Prostate gland (tissue), 2 donors: Measurements from ENCODE around the gene CREB3L2.

Experiments used
- POLR2A ChIP-seq: fragments of 450-650 bp; IDR thresholded peaks from one replicate; pipeline ENCODE4 v1.6.1; 2016; ENCODE audit warnings: antibody characterized with exemption, mild to moderate bottlenecking
- TF ChIP-seq, protein P1 (sequence below), 4 experiments: fragments of 200-600 bp in 2 of 4; fragments of 450-650 bp in 2 of 4; sonication (generic) in 2 of 4; IDR thresholded peaks; 1 replicate in 3 of 4; 2 replicates in 1 of 4; pipeline ENCODE4 v1.5.1; 2016 to 2019; ENCODE audit warnings: antibody characterized with exemption in 4 of 4, mild to moderate bottlenecking in 2 of 4, moderate library complexity in 2 of 4

GRCh38 chr7:137992104-137992549 lies 9.8 kb downstream of the CREB3L2 start:
- TF ChIP-seq, protein P1, sequence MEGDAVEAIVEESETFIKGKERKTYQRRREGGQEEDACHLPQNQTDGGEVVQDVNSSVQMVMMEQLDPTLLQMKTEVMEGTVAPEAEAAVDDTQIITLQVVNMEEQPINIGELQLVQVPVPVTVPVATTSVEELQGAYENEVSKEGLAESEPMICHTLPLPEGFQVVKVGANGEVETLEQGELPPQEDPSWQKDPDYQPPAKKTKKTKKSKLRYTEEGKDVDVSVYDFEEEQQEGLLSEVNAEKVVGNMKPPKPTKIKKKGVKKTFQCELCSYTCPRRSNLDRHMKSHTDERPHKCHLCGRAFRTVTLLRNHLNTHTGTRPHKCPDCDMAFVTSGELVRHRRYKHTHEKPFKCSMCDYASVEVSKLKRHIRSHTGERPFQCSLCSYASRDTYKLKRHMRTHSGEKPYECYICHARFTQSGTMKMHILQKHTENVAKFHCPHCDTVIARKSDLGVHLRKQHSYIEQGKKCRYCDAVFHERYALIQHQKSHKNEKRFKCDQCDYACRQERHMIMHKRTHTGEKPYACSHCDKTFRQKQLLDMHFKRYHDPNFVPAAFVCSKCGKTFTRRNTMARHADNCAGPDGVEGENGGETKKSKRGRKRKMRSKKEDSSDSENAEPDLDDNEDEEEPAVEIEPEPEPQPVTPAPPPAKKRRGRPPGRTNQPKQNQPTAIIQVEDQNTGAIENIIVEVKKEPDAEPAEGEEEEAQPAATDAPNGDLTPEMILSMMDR (IDR thresholded peaks at IDR 0.05), result no peak
- TF ChIP-seq POLR2A, result no peak
